Mesendoderm (in vitro differentiated cells): ENCODE data around the gene EML5.

Experiments
- DNase-seq: peaks from one replicate; pipeline ENCODE4 v3.0.0; 2013
- H2AK5ac ChIP-seq: 2 replicates; pipeline ENCODE4 v1.6.1; 2013; ENCODE audit warnings: low read length, inconsistent platforms
- H2BK120ac ChIP-seq: 2 replicates; pipeline ENCODE4 v1.6.1; 2013; ENCODE audit warnings: low read depth, mild to moderate bottlenecking, low read length, moderate library complexity, mixed read lengths
- H2BK15ac ChIP-seq: replicated peaks from 2 replicates; pipeline ENCODE4 v1.6.1; 2013; ENCODE audit warnings: low read depth, mild to moderate bottlenecking, moderate library complexity
- H2BK5ac ChIP-seq: 2 replicates; pipeline ENCODE4 v1.6.1; 2013; ENCODE audit warnings: low read length, inconsistent platforms
- H3K18ac ChIP-seq: 2 replicates; pipeline ENCODE4 v1.6.1; 2013; ENCODE audit warnings: mild to moderate bottlenecking, low read length, mixed read lengths
- H3K23ac ChIP-seq: one replicate; pipeline ENCODE4 v1.6.1; 2013; ENCODE audit warnings: low read length
- H3K27ac ChIP-seq: 2 replicates; pipeline ENCODE4 v1.5.1; 2013; ENCODE audit warnings: low read depth, mild to moderate bottlenecking, inconsistent platforms, low read length, moderate library complexity
- H3K27me3 ChIP-seq: 2 replicates; pipeline ENCODE4 v1.6.1; 2013; ENCODE audit warnings: low read length, control low read depth, mild to moderate bottlenecking, inconsistent platforms; ENCODE audit not compliant: insufficient read depth, poor library complexity
- H3K36me3 ChIP-seq: 2 replicates; pipeline ENCODE4 v1.6.1; 2013; ENCODE audit warnings: low read length, inconsistent platforms; ENCODE audit not compliant: control insufficient read depth, insufficient read depth
- H3K4ac ChIP-seq: one replicate; pipeline ENCODE4 v1.6.1; 2013; ENCODE audit warnings: low read depth, mild to moderate bottlenecking, low read length, moderate library complexity
- H3K4me1 ChIP-seq: 2 replicates; pipeline ENCODE4 v1.6.1; 2013; ENCODE audit warnings: low read depth, low read length, inconsistent platforms; ENCODE audit not compliant: control insufficient read depth
- H3K4me2 ChIP-seq: 2 replicates; pipeline ENCODE4 v1.6.1; 2013; ENCODE audit warnings: low read length
- H3K4me3 ChIP-seq: 2 replicates; pipeline ENCODE4 v1.5.1; 2013; ENCODE audit warnings: mild to moderate bottlenecking, low read length
- H3K56ac ChIP-seq: one replicate; pipeline ENCODE4 v1.6.1; 2013; ENCODE audit warnings: low read length
- H3K79me1 ChIP-seq: 2 replicates; pipeline ENCODE4 v1.6.1; 2013; ENCODE audit warnings: low read length, inconsistent platforms
- H3K79me2 ChIP-seq: 2 replicates; pipeline ENCODE4 v1.6.1; 2013; ENCODE audit warnings: mild to moderate bottlenecking, low read length; ENCODE audit not compliant: control insufficient read depth, insufficient read depth
- H3K9ac ChIP-seq: 2 replicates; pipeline ENCODE4 v1.6.1; 2013; ENCODE audit warnings: low read length, inconsistent platforms
- H4K5ac ChIP-seq: one replicate; pipeline ENCODE4 v1.6.1; 2013; ENCODE audit warnings: low read length
- H4K8ac ChIP-seq: one replicate; pipeline ENCODE4 v1.6.1; 2013; ENCODE audit warnings: low read depth, mild to moderate bottlenecking, control low read depth, low read length, moderate library complexity
- WGBS: extraction: QIAGEN DNeasy Blood & Tissue Kit; methylation state at CpG from one replicate; pipeline ENCODE4 v1.1.7; 2013; ENCODE audit warnings: low lambda C conversion rate, missing lambda C conversion rate; ENCODE audit not compliant: insufficient coverage; ENCODE audit errors: extremely low coverage; 5-methylcytosine and 5-hydroxymethylcytosine counted together

Gene EML5

DNA sequence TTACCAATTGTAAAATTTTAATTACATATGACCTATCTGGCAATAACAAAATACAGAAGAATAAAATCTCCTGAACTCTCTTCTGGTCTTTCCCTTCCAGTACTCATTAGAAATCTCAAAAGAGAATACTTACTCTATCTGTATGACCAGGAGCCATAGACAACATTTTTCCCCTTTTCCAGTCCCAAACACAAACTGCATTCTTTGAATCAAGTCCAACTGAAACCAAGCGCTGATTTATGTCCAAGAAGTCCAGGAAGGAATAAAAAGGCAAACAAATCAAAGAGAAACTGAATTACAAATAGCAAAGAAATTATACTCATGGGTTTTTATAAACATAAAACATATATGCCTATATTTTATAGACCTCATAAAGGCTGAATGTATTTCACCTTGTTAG lies 46.7 kb downstream of the EML5 start:
- H3K27ac ChIP-seq, result no peak overlapping the region
- H2BK120ac ChIP-seq, result no peak overlapping the region
- H3K23ac ChIP-seq, result no peak overlapping the region
- no peak overlapping the region for H3K4me2 ChIP-seq
- no CpG with 5 or more reads among the region's 1 CpG for WGBS
- no peak overlapping the region for H4K8ac ChIP-seq
- H3K79me2 ChIP-seq, result no peaks in the 10 kb centered on the region
- H3K27me3 ChIP-seq, result no peaks in the 10 kb centered on the region
- no peak overlapping the region for H3K9ac ChIP-seq
- H2BK5ac ChIP-seq, result no peak overlapping the region
- H2AK5ac ChIP-seq, result no peak overlapping the region
- no peak overlapping the region for H2BK15ac ChIP-seq
- no peak overlapping the region for H3K4ac ChIP-seq
- DNase-seq, result no peak
- no peak overlapping the region for H3K18ac ChIP-seq
- no peak overlapping the region for H3K56ac ChIP-seq
- H4K5ac ChIP-seq, result no peak overlapping the region
- H3K79me1 ChIP-seq, result no peaks in the 10 kb centered on the region
- H3K36me3 ChIP-seq, result no peaks in the 10 kb centered on the region
- no peaks in the 10 kb centered on the region for H3K4me1 ChIP-seq
- H3K4me3 ChIP-seq, result no peak overlapping the region

DNA sequence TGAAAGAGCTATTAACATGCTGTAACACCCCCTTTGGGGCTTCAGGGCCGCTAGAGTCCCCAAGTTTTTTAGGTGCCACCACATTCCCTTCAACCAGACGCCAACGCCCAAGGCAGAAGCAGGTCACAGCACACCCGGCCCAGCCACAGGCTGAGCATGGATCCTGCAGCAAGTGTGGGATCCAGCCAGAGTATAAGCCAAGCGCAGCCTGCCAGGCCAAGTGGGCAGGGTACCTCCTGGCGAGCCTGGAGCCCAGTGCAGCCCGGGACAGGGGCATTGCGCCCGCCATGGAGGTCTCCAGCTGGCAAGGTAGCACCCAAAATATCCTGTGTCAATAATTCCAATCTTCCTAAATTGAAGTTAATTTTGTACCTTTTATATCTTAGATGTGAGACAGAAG lies 55.5 kb downstream of the EML5 start:
- no peak overlapping the region for H2AK5ac ChIP-seq
- no peak overlapping the region for H3K4ac ChIP-seq
- H3K56ac ChIP-seq, result no peak overlapping the region
- no peak overlapping the region for H3K23ac ChIP-seq
- H3K4me1 ChIP-seq, result no peaks in the 10 kb centered on the region
- H3K9ac ChIP-seq, result no peak overlapping the region
- H2BK5ac ChIP-seq, result no peak overlapping the region
- H3K4me2 ChIP-seq, result no peak overlapping the region
- no peaks in the 10 kb centered on the region for H3K36me3 ChIP-seq
- no peak overlapping the region for H3K4me3 ChIP-seq
- H3K27me3 ChIP-seq, result no peaks in the 10 kb centered on the region
- no peak overlapping the region for H4K8ac ChIP-seq
- WGBS, result no CpG with 5 or more reads among the region's 9 CpGs
- H2BK15ac ChIP-seq, result no peak overlapping the region
- H2BK120ac ChIP-seq, result no peak overlapping the region
- H3K79me1 ChIP-seq, result no peaks in the 10 kb centered on the region
- no peak overlapping the region for H4K5ac ChIP-seq
- H3K27ac ChIP-seq, result no peak overlapping the region
- H3K18ac ChIP-seq, result no peak overlapping the region
- H3K79me2 ChIP-seq, result no peaks in the 10 kb centered on the region
- DNase-seq, result no peak

DNA sequence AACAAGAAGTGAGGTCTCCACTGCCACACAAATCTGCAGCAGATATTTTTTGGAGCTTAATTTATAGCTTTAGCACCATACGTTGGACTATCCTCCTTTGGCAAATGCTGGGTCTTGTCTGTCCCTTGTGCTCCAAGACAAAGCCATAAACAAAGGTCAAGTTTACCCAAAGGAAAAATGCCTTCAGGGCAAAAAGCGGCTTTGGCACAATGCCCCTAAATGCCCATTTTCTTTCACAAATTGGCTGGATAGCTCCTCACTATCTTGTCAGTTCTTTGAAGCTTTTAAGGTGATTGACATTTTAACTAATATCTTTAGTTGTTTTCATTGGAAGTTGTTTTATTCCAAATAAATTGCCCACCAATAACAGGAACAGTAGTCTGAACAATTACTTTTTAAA lies 59.6 kb downstream of the EML5 start:
- Histone ChIP-seq H2AK5ac (no peak overlapping the region), H4K8ac (no peak overlapping the region), H3K36me3 (no peaks in the 10 kb centered on the region), H3K56ac (no peak overlapping the region), H3K79me1 (no peaks in the 10 kb centered on the region), H3K27me3 (no peaks in the 10 kb centered on the region), H2BK5ac (no peak overlapping the region), H3K9ac (no peak overlapping the region), H3K27ac (no peak overlapping the region), H3K4ac (no peak overlapping the region), H3K4me3 (no peak overlapping the region), H3K79me2 (no peaks in the 10 kb centered on the region), H2BK15ac (no peak overlapping the region), H2BK120ac (no peak overlapping the region), H4K5ac (no peak overlapping the region), H3K4me2 (no peak overlapping the region), H3K23ac (no peak overlapping the region), H3K18ac (no peak overlapping the region), H3K4me1 (no peaks in the 10 kb centered on the region)
- WGBS, result no CpG with 5 or more reads among the region's 2 CpGs
- DNase-seq, result no peak

DNA sequence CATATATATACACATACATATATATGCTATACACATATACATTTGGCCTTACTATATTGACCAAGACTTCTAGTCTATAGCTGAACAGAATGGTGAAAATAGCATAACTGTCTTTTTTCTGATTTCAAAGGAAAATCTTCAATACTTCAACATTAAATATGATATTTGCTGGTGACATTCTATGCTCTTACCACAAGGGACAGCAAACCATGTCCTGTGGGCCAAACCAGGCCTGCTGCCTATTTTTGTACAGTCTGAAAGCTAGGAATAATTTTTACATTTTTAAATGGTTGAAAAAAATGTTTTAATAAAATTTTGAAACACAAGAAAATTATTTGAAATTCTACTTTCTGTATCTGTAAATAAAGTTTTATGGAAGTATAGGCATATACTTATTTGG lies 63.6 kb downstream of the EML5 start:
- Histone ChIP-seq H3K4ac (no peak overlapping the region), H3K27me3 (no peaks in the 10 kb centered on the region), H3K36me3 (no peaks in the 10 kb centered on the region), H3K4me2 (no peak overlapping the region), H3K79me2 (no peaks in the 10 kb centered on the region), H3K79me1 (no peaks in the 10 kb centered on the region), H3K56ac (no peak overlapping the region), H4K5ac (no peak overlapping the region), H2BK5ac (no peak overlapping the region), H2BK120ac (no peak overlapping the region), H3K9ac (no peak overlapping the region), H3K4me1 (no peaks in the 10 kb centered on the region), H4K8ac (no peak overlapping the region), H3K23ac (no peak overlapping the region), H3K4me3 (no peak overlapping the region), H2BK15ac (no peak overlapping the region), H3K18ac (no peak overlapping the region), H2AK5ac (no peak overlapping the region), H3K27ac (no peak overlapping the region)
- no peak for DNase-seq

DNA sequence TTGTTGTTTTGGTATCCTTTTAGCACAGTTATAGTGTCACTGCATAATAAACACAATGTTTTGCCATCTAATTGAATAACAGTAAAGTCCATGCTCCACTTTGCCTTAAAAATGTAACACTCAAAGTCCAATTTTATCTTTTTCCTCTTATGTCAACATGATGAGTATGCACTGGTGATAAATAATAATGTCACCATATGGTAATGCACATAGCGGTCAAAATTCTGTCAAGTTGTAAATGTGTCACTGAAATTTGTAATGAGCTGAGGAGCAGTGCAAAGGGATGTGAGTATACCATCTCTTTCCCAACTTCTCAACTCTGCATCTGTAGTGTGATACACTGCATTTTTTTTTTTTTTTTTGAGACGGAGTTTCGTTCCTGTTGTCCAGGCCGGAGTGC lies 65.7 kb downstream of the EML5 start:
- Histone ChIP-seq H3K4me2 (no peak overlapping the region), H3K56ac (no peak overlapping the region), H3K4ac (no peak overlapping the region), H3K36me3 (no peaks in the 10 kb centered on the region), H3K79me1 (no peaks in the 10 kb centered on the region), H3K18ac (no peak overlapping the region), H4K5ac (no peak overlapping the region), H3K27me3 (no peaks in the 10 kb centered on the region), H2BK5ac (no peak overlapping the region), H3K27ac (no peak overlapping the region), H3K4me3 (no peak overlapping the region), H3K4me1 (no peaks in the 10 kb centered on the region), H3K23ac (no peak overlapping the region), H2AK5ac (no peak overlapping the region), H2BK15ac (no peak overlapping the region), H4K8ac (no peak overlapping the region), H3K79me2 (no peaks in the 10 kb centered on the region), H3K9ac (no peak overlapping the region), H2BK120ac (no peak overlapping the region)
- no CpG with 5 or more reads among the region's 4 CpGs for WGBS
- DNase-seq, result no peak

DNA sequence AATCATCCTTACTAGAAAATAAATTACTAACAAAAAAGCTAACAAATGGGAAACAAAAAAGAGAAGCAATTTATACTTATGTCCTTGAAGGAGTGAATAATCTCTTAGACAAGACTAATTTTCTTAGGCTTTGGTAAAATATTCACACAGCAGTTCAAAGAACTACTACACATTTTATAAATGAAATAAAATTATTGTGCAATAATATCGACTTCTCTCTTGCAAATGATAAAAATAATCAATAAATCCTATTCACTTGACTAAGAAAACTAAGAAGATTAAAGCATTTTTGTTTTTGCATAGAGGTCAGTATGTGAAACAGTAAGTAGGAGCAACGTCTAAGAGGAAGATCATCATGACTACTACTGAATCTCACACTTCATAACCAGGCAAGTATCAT lies 82.0 kb downstream of the EML5 start:
- no peak overlapping the region for H3K4me2 ChIP-seq
- no peak overlapping the region for H4K5ac ChIP-seq
- no peak overlapping the region for H3K9ac ChIP-seq
- no peak overlapping the region for H3K18ac ChIP-seq
- no peaks in the 10 kb centered on the region for H3K79me1 ChIP-seq
- DNase-seq, result no peak
- H3K36me3 ChIP-seq, result no peaks in the 10 kb centered on the region
- H2AK5ac ChIP-seq, result no peak overlapping the region
- H3K4me3 ChIP-seq, result no peak overlapping the region
- H3K4ac ChIP-seq, result no peak overlapping the region
- no peak overlapping the region for H3K56ac ChIP-seq
- no peak overlapping the region for H4K8ac ChIP-seq
- no peak overlapping the region for H2BK5ac ChIP-seq
- no peaks in the 10 kb centered on the region for H3K4me1 ChIP-seq
- no peaks in the 10 kb centered on the region for H3K79me2 ChIP-seq
- no CpG with 5 or more reads among the region's 2 CpGs for WGBS
- no peaks in the 10 kb centered on the region for H3K27me3 ChIP-seq
- no peak overlapping the region for H2BK15ac ChIP-seq
- H3K23ac ChIP-seq, result no peak overlapping the region
- no peak overlapping the region for H2BK120ac ChIP-seq
- H3K27ac ChIP-seq, result no peak overlapping the region
